GM23248 (cell line): ENCODE measurements around the gene STARD13. TPM values are rescaled to one million over a fixed set of nuclear protein-coding genes. Genes with fewer than 3 reads are reported as not detected.

ENCODE experiments used
- DNase-seq: peaks from one replicate; pipeline ENCODE4 v3.0.0-alpha.2; 2015
- H2AFZ ChIP-seq: fragments of 200-600 bp; sonication (generic); 2 replicates; pipeline ENCODE4 v1.6.1; 2016; ENCODE audit warnings: antibody characterized with exemption
- H3F3A ChIP-seq: fragments of 200-600 bp; sonication (generic); 2 replicates; pipeline ENCODE4 v1.6.1; 2016; ENCODE audit warnings: mild to moderate bottlenecking, antibody characterized with exemption, mixed run types; ENCODE audit not compliant: insufficient read depth
- H3K27ac ChIP-seq: fragments of 200-600 bp; sonication (generic); 2 replicates; pipeline ENCODE4 v1.5.1; 2016; ENCODE audit warnings: mild to moderate bottlenecking
- H3K27me3 ChIP-seq: fragments of 200-600 bp; sonication (generic); replicated peaks from 2 replicates; pipeline ENCODE4 v1.6.1; 2016; ENCODE audit warnings: mild to moderate bottlenecking; ENCODE audit not compliant: insufficient read depth
- H3K36me3 ChIP-seq: fragments of 200-600 bp; sonication (generic); 2 replicates; pipeline ENCODE4 v1.6.1; 2016; ENCODE audit warnings: low read depth, mild to moderate bottlenecking
- H3K4me1 ChIP-seq: fragments of 200-600 bp; sonication (generic); 2 replicates; pipeline ENCODE4 v1.6.1; 2016; ENCODE audit warnings: mild to moderate bottlenecking; ENCODE audit not compliant: insufficient read depth
- H3K4me2 ChIP-seq: fragments of 200-600 bp; sonication (generic); one replicate; pipeline ENCODE4 v1.6.1; 2016; ENCODE audit warnings: mild to moderate bottlenecking; ENCODE audit not compliant: unreplicated experiment
- H3K4me3 ChIP-seq: fragments of 200-600 bp; sonication (generic); 2 replicates; pipeline ENCODE4 v1.5.1; 2016; ENCODE audit warnings: mild to moderate bottlenecking
- H3K79me2 ChIP-seq: fragments of 200-600 bp; sonication (generic); 2 replicates; pipeline ENCODE4 v1.6.1; 2016; ENCODE audit warnings: mild to moderate bottlenecking; ENCODE audit not compliant: insufficient read depth
- H3K9ac ChIP-seq: fragments of 200-600 bp; sonication (generic); 2 replicates; pipeline ENCODE4 v1.6.1; 2016; ENCODE audit warnings: mild to moderate bottlenecking
- H3K9me2 ChIP-seq: fragments of 200-600 bp; sonication (generic); 2 replicates; pipeline ENCODE4 v1.6.1; 2016; ENCODE audit warnings: mixed run types, mild to moderate bottlenecking, moderate library complexity; ENCODE audit not compliant: insufficient read depth
- H3K9me3 ChIP-seq: fragments of 200-600 bp; sonication (generic); one replicate; pipeline ENCODE4 v1.6.1; 2017; ENCODE audit warnings: low read depth
- H4K20me1 ChIP-seq: fragments of 200-600 bp; sonication (generic); 2 replicates; pipeline ENCODE4 v1.6.0; 2016; ENCODE audit not compliant: insufficient read depth
- EZH2 ChIP-seq: fragments of 200-600 bp; sonication (generic); IDR thresholded peaks from 2 replicates; pipeline ENCODE4 v1.6.1; 2018; ENCODE audit warnings: antibody characterized with exemption, mild to moderate bottlenecking; ENCODE audit not compliant: insufficient read depth, poor library complexity, severe bottlenecking
- EZH2phosphoT487 ChIP-seq: fragments of 200-600 bp; sonication (generic); IDR thresholded peaks from 2 replicates; pipeline ENCODE4 v1.6.1; 2018; ENCODE audit warnings: antibody characterized with exemption, moderate library complexity, mild to moderate bottlenecking, low read depth; ENCODE audit not compliant: insufficient read depth
- WGBS, 2 experiments: methylation state at CpG; one replicate each; pipeline ENCODE4 v1.1.6; 2015 to 2017; ENCODE audit warnings: low lambda C conversion rate in 2 of 2, low coverage in 1 of 2; ENCODE audit errors: missing lambda C conversion rate in 2 of 2; 5-methylcytosine and 5-hydroxymethylcytosine counted together
- in situ Hi-C: fragments of 300-500 bp; cut with MboI; formaldehyde crosslinking; loops from 2 replicates; pipeline ENCODE4 v1.15.0; 2020
- polyA plus RNA-seq: library from polyadenylated mRNA; unstranded; fragments of >200 nt; fragmentation: Nextera tagmentation; extraction: Ambion mirVana; gene quantifications from 2 replicates; pipeline ENCODE4 v1.2.1, GENCODE V29; 2016
- total RNA-seq: library from RNA; depleted of rRNA; stranded (reverse); fragments of >200 nt; shearing (Covaris generic); gene quantifications from 2 replicates; pipeline ENCODE4 v1.2.3, GENCODE V29; 2014

The STARD13 gene
- total and polyA plus RNA-seq, 2 experiments from 2014 or later: 13.8 to 16.6 TPM

DNA sequence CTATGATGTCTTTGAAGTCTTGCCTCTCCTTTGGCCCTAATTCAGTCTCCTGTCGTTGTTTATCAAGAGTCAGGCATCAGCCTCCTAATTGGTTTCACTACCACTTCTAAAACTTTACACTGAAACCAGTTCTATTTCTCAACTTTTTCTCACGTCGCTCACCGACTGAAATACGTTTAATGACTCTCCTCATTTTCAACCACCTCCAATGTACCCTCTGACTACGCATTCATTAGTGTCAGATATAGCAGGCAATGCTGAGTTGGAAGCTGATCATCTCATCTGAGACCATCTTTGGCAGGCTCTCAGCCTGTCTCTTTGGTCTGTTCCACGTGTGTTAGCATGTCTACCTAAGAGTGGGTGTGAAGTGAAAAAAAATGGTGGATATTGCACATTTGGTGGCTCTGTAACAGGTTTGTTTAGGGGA lies 141.2 kb downstream of the STARD13 start:
- peaks cover 95% of the 10 kb centered on the region for H3K79me2 ChIP-seq
- H3F3A ChIP-seq: peaks cover 8% of the 10 kb centered on the region; the same call in 1 of the 2 replicates

DNA sequence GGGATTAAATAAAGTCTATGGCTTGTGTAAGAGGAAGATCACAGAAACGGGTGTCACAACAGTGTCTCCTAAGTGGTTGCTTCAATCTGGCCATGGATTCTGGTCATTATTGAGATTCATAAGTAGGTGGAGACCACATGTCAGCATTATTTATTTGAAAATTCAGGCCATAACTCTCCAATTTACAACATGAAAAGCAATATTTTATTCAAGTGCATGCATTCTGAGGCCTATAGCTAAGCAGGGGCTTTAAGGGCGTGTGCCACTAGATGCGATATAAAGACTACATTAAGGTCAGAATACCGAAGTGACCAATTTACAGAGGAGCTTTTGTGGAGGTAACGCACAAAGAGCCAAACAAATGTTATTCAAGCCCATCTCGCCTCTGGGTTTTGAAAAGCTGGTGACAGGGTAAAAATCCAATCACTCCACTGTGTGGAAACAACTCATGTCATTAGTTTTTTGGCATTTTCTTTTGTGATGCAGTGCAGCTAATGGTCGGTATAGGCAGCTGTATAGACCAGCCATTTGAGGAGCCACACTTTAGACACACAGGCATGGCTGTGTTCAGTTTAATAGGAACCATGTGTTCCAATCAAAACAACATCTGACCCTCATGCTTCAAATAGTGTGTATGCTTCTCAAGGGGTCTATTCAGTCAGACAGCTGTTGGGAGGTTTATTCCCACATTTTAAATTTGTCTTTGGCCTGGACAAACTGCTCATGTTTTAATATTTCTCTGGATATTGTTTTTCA lies 145.6 kb downstream of the STARD13 start:
- DNase-seq: no peak
- Histone ChIP-seq H3K4me2 (no peak overlapping the region), H2AFZ (no peak overlapping the region), H3K4me1 (no peaks in the 10 kb centered on the region), H3K79me2 (peaks cover 71% of the 10 kb centered on the region), H3K9me3 (no peaks in the 10 kb centered on the region), H3K9ac (no peak overlapping the region), H3F3A (peaks cover 8% of the 10 kb centered on the region; the same call in 1 of the 2 replicates), H3K36me3 (peaks cover 58% of the 10 kb centered on the region), H3K9me2 (no peaks in the 10 kb centered on the region), H3K4me3 (no peak overlapping the region), H4K20me1 (no peaks in the 10 kb centered on the region), H3K27me3 (no peaks in the 10 kb centered on the region), H3K27ac (no peak overlapping the region)
- in situ Hi-C loops: no loop called here
- 88 to 92% methylated on average over 7 of the region's 7 CpGs for WGBS, 2 experiments
- TF ChIP-seq EZH2phosphoT487: no peak
- TF ChIP-seq EZH2: no peak

More for the DNA sequence above, 141.2 kb downstream of the STARD13 start:
- no peak overlapping the region for H3K27ac ChIP-seq
- in situ Hi-C loops: no loop called here
- no peaks in the 10 kb centered on the region for H3K27me3 ChIP-seq
- H3K4me3 ChIP-seq: no peak overlapping the region
- no peak overlapping the region for H2AFZ ChIP-seq
- no peak overlapping the region for H3K9ac ChIP-seq
- H3K9me3 ChIP-seq: no peaks in the 10 kb centered on the region
- TF ChIP-seq EZH2phosphoT487 (no peak), EZH2 (no peak)
- H3K4me1 ChIP-seq: no peaks in the 10 kb centered on the region
- no peaks in the 10 kb centered on the region for H4K20me1 ChIP-seq
- DNase-seq: no peak
- H3K9me2 ChIP-seq: no peaks in the 10 kb centered on the region
- 98% methylated on average over 7 of the region's 7 CpGs for WGBS, 2 experiments
- H3K4me2 ChIP-seq: no peak overlapping the region
- H3K36me3 ChIP-seq: peaks cover 36% of the 10 kb centered on the region; the same call in 1 of the 2 replicates

DNA sequence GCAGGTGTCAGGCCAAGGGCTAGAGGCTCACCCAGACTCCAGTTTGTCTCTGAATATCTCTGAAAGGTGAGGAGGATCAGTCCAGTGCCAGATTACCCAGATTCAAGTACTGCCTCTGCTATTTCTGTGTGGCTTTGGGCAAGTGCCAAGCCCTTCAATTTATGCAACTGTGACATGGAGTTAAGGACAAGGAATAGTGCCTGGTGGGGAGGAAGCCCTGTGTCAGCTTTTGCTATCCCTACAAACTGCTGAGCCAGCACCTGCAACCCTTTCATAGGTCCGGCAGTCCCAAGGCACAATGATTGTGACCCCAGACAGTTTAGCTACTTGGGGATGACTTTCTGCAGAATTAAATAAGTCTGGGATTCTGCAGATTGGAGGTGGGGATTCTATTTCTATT lies 146.4 kb downstream of the STARD13 start:
- Histone ChIP-seq H3K36me3 (peaks cover 63% of the 10 kb centered on the region), H3K9ac (no peak overlapping the region), H3K9me2 (no peaks in the 10 kb centered on the region), H3K27ac (no peak overlapping the region), H3K27me3 (no peaks in the 10 kb centered on the region), H3F3A (peaks cover 12% of the 10 kb centered on the region; the same call in 1 of the 2 replicates), H2AFZ (no peak overlapping the region), H3K4me1 (no peaks in the 10 kb centered on the region), H3K4me3 (no peak overlapping the region), H3K9me3 (no peaks in the 10 kb centered on the region), H4K20me1 (no peaks in the 10 kb centered on the region), H3K4me2 (no peak overlapping the region), H3K79me2 (peaks cover 71% of the 10 kb centered on the region)
- WGBS, 2 experiments: 93 to 100% methylated on average over 1 of the region's 1 CpG
- no peak for TF ChIP-seq EZH2
- no peak for TF ChIP-seq EZH2phosphoT487
- in situ Hi-C loops: no loop called here
- no peak for DNase-seq

DNA sequence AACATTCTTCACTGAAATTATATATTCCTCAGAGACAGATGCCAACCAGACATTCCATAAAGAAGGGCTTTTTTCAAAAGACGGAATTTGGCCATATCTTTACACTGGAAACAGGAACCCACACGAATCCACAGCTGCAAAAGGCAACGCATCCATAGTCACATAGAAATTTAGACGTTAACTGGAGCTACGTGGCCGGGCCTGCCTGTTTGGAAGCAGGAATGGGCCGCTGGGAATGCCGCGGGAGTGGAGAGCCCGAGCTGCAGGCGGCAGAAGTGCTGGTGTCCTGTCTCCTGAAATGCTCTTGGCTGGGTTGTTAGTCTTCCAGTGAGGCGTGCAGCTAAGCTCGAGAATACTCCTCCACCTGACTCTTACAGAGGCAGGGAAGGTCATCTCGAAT lies 147.1 kb downstream of the STARD13 start:
- in situ Hi-C loops: no loop called here
- peaks cover 19% of the 10 kb centered on the region; the same call in 1 of the 2 replicates for H3F3A ChIP-seq
- H3K4me1 ChIP-seq: no peaks in the 10 kb centered on the region
- no peak overlapping the region for H3K4me3 ChIP-seq
- H3K27ac ChIP-seq: no peak overlapping the region
- H4K20me1 ChIP-seq: no peaks in the 10 kb centered on the region
- H2AFZ ChIP-seq: no peak overlapping the region
- WGBS, 2 experiments: 59 to 67% methylated on average over 14 of the region's 14 CpGs
- TF ChIP-seq EZH2phosphoT487: no peak
- no peak for TF ChIP-seq EZH2
- H3K36me3 ChIP-seq: peaks cover 60% of the 10 kb centered on the region
- H3K9ac ChIP-seq: no peak overlapping the region
- H3K9me2 ChIP-seq: no peaks in the 10 kb centered on the region
- no peak for DNase-seq
- H3K4me2 ChIP-seq: no peak overlapping the region
- H3K9me3 ChIP-seq: no peaks in the 10 kb centered on the region
- peaks cover 71% of the 10 kb centered on the region for H3K79me2 ChIP-seq
- H3K27me3 ChIP-seq: no peaks in the 10 kb centered on the region
